Heart left ventricle (tissue), 16 donors: ENCODE measurements around the gene PRKAR1B. TPM values are rescaled to one million over a fixed set of nuclear protein-coding genes. Genes with fewer than 3 reads are reported as not detected.
A peak's percentile ranks its signal among the peaks of the same experiment; 100 is the strongest.

Experiments
- ATAC-seq, 4 donors: fragments of 200-7000 bp; cut with Tn5 transposase; one replicate each; pipeline ENCODE4 v1.9.1; 2020 to 2022; ENCODE audit warnings: moderate library complexity in 4 of 4, mild to moderate bottlenecking in 3 of 4, moderate number of reproducible peaks in 1 of 4
- DNase-seq, 5 donors: peaks; one replicate each; pipeline ENCODE4 v3.0.0-alpha.2; 2020
- H3K27ac ChIP-seq, 12 donors: fragments of 200-600 bp; sonication (generic) in 4 of 12; one replicate each; pipeline versions ENCODE4 v1.5.0 to v1.8.0; 2016 to 2022; ENCODE audit warnings: mild to moderate bottlenecking in 2 of 12
- H3K27me3 ChIP-seq, 9 donors: fragments of 200-600 bp; sonication (generic) in 2 of 9; one replicate each; pipeline versions ENCODE4 v1.5.1 to v1.8.0; 2016 to 2022; ENCODE audit warnings: mild to moderate bottlenecking in 3 of 9
- H3K36me3 ChIP-seq, 9 donors: fragments of 200-600 bp; sonication (generic) in 2 of 9; one replicate each; pipeline versions ENCODE4 v1.5.0 to v1.8.0; 2018 to 2022; ENCODE audit warnings: mild to moderate bottlenecking in 2 of 9
- H3K4me1 ChIP-seq, 12 donors: fragments of 200-600 bp; sonication (generic) in 4 of 12; one replicate each; pipeline versions ENCODE4 v1.5.0 to v1.8.0; 2016 to 2022; ENCODE audit warnings: mild to moderate bottlenecking in 3 of 12
- H3K4me3 ChIP-seq, 12 donors: fragments of 200-600 bp; sonication (generic) in 4 of 12; one replicate each; pipeline versions ENCODE4 v1.5.0 to v1.8.0; 2017 to 2022; ENCODE audit warnings: mild to moderate bottlenecking in 9 of 12, moderate library complexity in 4 of 12
- H3K9me3 ChIP-seq, 12 donors: fragments of 200-600 bp; sonication (generic) in 4 of 12; one replicate each; pipeline versions ENCODE4 v1.5.0 to v1.8.0; 2016 to 2022; ENCODE audit warnings: mild to moderate bottlenecking in 1 of 12
- CTCF ChIP-seq, 12 donors: fragments of 200-600 bp; sonication (generic) in 4 of 12; IDR thresholded peaks; one replicate each; pipeline versions ENCODE4 v1.5.0 to v1.8.0; 2018 to 2022; ENCODE audit warnings: antibody characterized with exemption in 12 of 12, mild to moderate bottlenecking in 5 of 12
- POLR2A ChIP-seq, 2 donors: fragments of 450-650 bp; IDR thresholded peaks; one replicate each; pipeline ENCODE4 v1.6.1; 2017; ENCODE audit warnings: antibody characterized with exemption in 2 of 2, mild to moderate bottlenecking in 2 of 2, moderate library complexity in 2 of 2
- WGBS, 4 donors: extraction: QIAGEN DNeasy Blood & Tissue Kit in 2 of 4; methylation state at CpG; one replicate each; pipeline versions ENCODE4 v1.1.5 to v1.1.7; 2013 to 2018; 5-methylcytosine and 5-hydroxymethylcytosine counted together
- intact Hi-C, 10 donors: fragments of 100-400 bp; cut with DNase I; formaldehyde crosslinking; loops; one replicate each; pipeline versions ENCODE4 v1.11.1 to v1.14.2; 2022
- polyA plus RNA-seq, 2 donors: library from polyadenylated mRNA; stranded (reverse); fragments of 200-250 nt; gene quantifications; one replicate each; pipeline ENCODE4 v1.2.3, GENCODE V29; 2013
- total RNA-seq, 9 donors: library from RNA; depleted of rRNA in 2 of 9; stranded (reverse); fragments of >200 nt in 2 of 9; fragmentation: NEBNext Ultra II Directional in 3 of 9; extraction: Animal tissue kit (Norgen Biotek cat#: 25700) in 3 of 9; gene quantifications; one replicate each; pipeline versions ENCODE4 v1.1.0 to v1.2.4, GENCODE V29; 2016 to 2023
- donor health status: ischemic (EF 13 %, LVEDD 7.1; RV severe dilation, severe dysfunction).
- donor health status: healthy with polysubstance abuse.
- donor health status: DM: no; HTN: yes; CAD: no.
- donor health status: DM: no; HTN: no; CAD: no.
- donor health status: ischemic (EF 25% LVEDD 6.9; RV normal size, moderate dysfunction).
- donor health status: ischemic (EF 25% LVEDD 5.7; RV mildly dilated, moderate dysfunction).
- donor health status: healthy.
- donor health status: DM: yes; HTN: yes; CAD: no.
- donor health status: ischemic (EF 35%, LVEDD 5.7; RV mildly dilated, moderate dysfunction).
- donor health status: nonischemic (EF 11% LVEDD 7.7; RV severe dilation, severe dysfunction).
- donor health status: DM: yes; HTN: yes; CAD: no.
- donor health status: PGD.
- donor health status: ischemic (EF 29% LVEDD 5.4; RV normal size, mild dysfunction).
- donor health status: nonischemic (EF 23%, LVEDD 6.1; RV moderate dilation, normal function).

The PRKAR1B gene
- total and polyA plus RNA-seq, 11 donors: 4.1 to 22.2 (median 17.9) TPM

- ATAC-seq (no peak), DNase-seq (no peak)
- peaks cover 0 to 83% (median 35%) of the 10 kb centered on the region in 12 donors for H3K4me1 ChIP-seq
- TF ChIP-seq POLR2A (IDR thresholded peaks at IDR 0.05) (no peak), CTCF (IDR thresholded peaks at IDR 0.05) (no peak)
- H3K36me3 ChIP-seq: peaks cover 0 to 15% (median 6%) of the 10 kb centered on the region in 9 donors
- no peaks in the 10 kb centered on the region for H3K9me3 ChIP-seq
- intact Hi-C loops: loop anchor here in 7 of 10 donors (5.0 to 10.0 kb wide), 7 partner anchors 139 to 359 kb away; partner anchors contain the start of genes DNAAF5 (in 1 of the 7), GET4 (in 1 of the 7) and PRKAR1B (in 1 of the 7)
- peak overlapping the region in 11 of 12 donors; percentile 62 to 93 (median 81) for H3K4me3 ChIP-seq
- peaks cover 0 to 38% (median 0%) of the 10 kb centered on the region in 9 donors for H3K27me3 ChIP-seq
- 28 to 46% (median 39%) methylated on average over 13 of the region's 13 CpGs for WGBS, 4 donors
- peak overlapping the region in 11 of 12 donors; percentile 78 to 97 (median 91) for H3K27ac ChIP-seq
Observed at GRCh38 chr7:516216-516605, 210.9 kb downstream of the PRKAR1B start.

DNA sequence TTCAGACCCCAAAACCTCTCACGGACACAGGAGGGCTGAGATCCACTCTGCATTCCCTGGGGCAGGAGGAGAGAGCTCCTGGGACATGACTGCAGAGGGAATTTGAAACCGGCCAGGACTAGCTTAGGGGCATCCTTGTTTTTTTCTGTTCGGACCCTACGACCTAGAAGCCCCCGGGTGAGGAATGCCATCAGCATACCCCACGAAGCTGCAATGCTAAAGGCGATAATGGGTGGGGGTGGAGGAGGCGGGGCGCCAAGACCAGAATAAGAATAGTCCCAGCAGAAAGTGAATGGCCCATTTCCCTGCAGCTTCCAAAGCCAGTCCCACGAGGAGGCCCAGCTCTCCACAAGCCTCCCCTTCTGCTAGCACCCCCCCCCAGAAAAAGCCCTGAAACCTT, 211.5 kb downstream of the PRKAR1B start:
- Histone ChIP-seq H3K9me3 (no peaks in the 10 kb centered on the region), H3K27ac (peak overlapping the region in 6 of 12 donors; percentile 1 to 97 (median 68)), H3K27me3 (peaks cover 0 to 32% (median 0%) of the 10 kb centered on the region in 9 donors), H3K36me3 (peaks cover 0 to 18% (median 9%) of the 10 kb centered on the region in 9 donors), H3K4me1 (peaks cover 0 to 77% (median 30%) of the 10 kb centered on the region in 12 donors), H3K4me3 (peak overlapping the region in 1 of 12 donors; percentile 2)
- 69 to 75% (median 71%) methylated on average over 10 of the region's 10 CpGs for WGBS, 4 donors
- no peak for TF ChIP-seq POLR2A (IDR thresholded peaks at IDR 0.05)
- no peak for TF ChIP-seq CTCF (IDR thresholded peaks at IDR 0.05)
- intact Hi-C loops: loop anchor here in 7 of 10 donors (5.0 to 10.0 kb wide), 7 partner anchors 139 to 359 kb away; partner anchors contain the start of genes DNAAF5 (in 1 of the 7), GET4 (in 1 of the 7) and PRKAR1B (in 1 of the 7)
- ATAC-seq (no peak), DNase-seq (no peak)

DNA sequence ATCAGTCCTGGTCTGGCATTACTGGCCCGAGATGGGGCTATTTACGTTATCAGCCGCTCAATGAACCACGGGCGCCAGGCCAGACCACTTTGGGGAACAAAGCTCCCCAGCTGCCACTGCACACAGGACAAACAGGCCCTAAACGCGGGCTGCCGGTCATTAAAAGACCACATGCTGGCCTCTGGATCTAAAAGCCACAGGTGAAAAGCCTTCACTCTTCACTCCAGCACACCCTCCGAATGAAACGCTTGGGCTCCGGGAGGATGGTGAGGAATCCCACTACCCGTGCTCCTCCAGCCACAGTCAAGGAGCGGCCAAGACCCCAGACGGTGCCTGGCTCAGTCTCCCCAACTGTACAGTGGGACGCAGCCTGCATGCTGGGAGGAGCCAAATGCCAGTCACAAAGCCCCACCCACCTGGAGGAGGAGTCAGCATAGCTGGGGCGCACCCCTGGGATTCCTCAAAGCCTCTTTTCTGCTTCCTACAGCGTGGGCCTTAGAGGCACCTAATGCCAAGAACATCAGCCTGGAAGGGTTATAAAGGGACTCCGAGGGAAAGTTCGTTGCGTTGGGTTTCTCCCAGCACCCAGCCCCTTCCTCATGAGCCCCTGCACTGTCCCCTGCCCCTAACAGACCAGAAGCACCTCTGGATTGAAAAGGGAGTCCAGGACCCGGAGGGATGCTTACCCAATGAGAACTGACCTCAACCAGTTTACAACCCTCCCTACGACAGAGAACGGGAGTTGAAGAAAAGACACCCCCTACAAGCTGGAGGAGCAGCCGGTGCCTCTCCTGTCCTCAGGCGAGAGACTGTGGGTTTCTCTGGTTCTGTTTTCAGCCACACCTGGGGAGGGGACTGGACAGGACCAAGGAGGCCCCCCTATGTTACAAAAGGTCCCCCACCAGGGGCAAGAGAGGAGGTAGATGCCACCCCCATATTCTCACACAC, 212.2 kb downstream of the PRKAR1B start:
- 51 to 61% (median 54%) methylated on average over 18 to 25 of the region's 25 CpGs for WGBS, 4 donors
- TF ChIP-seq POLR2A (IDR thresholded peaks at IDR 0.05): no peak
- TF ChIP-seq CTCF (IDR thresholded peaks at IDR 0.05): no peak
- ATAC-seq: no peak
- H3K36me3 ChIP-seq: peaks cover 0 to 21% (median 12%) of the 10 kb centered on the region in 9 donors
- peak overlapping the region in 9 of 12 donors; percentile 1 to 97 (median 43) for H3K27ac ChIP-seq
- DNase-seq: peak in 4 of 5 donors; percentile 38 to 60 (median 52)
- H3K27me3 ChIP-seq: peaks cover 0 to 25% (median 0%) of the 10 kb centered on the region in 9 donors
- H3K9me3 ChIP-seq: no peaks in the 10 kb centered on the region
- H3K4me1 ChIP-seq: peaks cover 0 to 70% (median 25%) of the 10 kb centered on the region in 12 donors
- intact Hi-C loops: loop anchor here in 7 of 10 donors (5.0 to 10.0 kb wide), 8 partner anchors 140 to 360 kb away; partner anchors contain the start of genes DNAAF5 (in 1 of the 7), GET4 (in 1 of the 7) and PRKAR1B (in 1 of the 7)
- H3K4me3 ChIP-seq: peak overlapping the region in 4 of 12 donors; percentile 2 to 13 (median 4)
